HG02588 (cell line): ENCODE results near the gene DENND6B.

Source experiments
- ATAC-seq: cut with Tn5 transposase; IDR thresholded peaks from one replicate; pipeline ENCODE4 v1.9.1; 2021; ENCODE audit warnings: mild to moderate bottlenecking, moderate library complexity; ENCODE audit not compliant: unreplicated experiment

The DENND6B gene

GRCh38 chr22:50289942-50290630 lies 36.7 kb downstream of the DENND6B start:
- no peak for ATAC-seq

GRCh38 chr22:50289151-50289941 lies 37.5 kb downstream of the DENND6B start:
- ATAC-seq, result no peak

GRCh38 chr22:50287731-50288130 lies 39.1 kb downstream of the DENND6B start:
- ATAC-seq, result no peak

GRCh38 chr22:50286701-50287318 lies 40.0 kb downstream of the DENND6B start:
- no peak for ATAC-seq

GRCh38 chr22:50286275-50286674 lies 40.5 kb downstream of the DENND6B start:
- ATAC-seq, result no peak

- ATAC-seq, result no peak
These were observed 41.1 kb downstream of the DENND6B start for GRCh38 chr22:50285568-50286229.

GRCh38 chr22:50284479-50284878 lies 42.3 kb downstream of the DENND6B start:
- ATAC-seq, result no peak

GRCh38 chr22:50283821-50284220 lies 43.0 kb downstream of the DENND6B start:
- no peak for ATAC-seq

- ATAC-seq, result no peak
These were observed 44.3 kb downstream of the DENND6B start for GRCh38 chr22:50282361-50283155.

GRCh38 chr22:50281957-50282356 lies 44.9 kb downstream of the DENND6B start:
- ATAC-seq, result no peak

- no peak for ATAC-seq
These were observed 45.4 kb downstream of the DENND6B start for GRCh38 chr22:50281384-50281760.

- no peak for ATAC-seq
These were observed 46.0 kb downstream of the DENND6B start for GRCh38 chr22:50280708-50281383.

GRCh38 chr22:50280022-50280707 lies 46.6 kb downstream of the DENND6B start:
- no peak for ATAC-seq

- ATAC-seq, result no peak
These were observed 47.7 kb downstream of the DENND6B start for GRCh38 chr22:50278956-50279619.

- ATAC-seq, result no peak
These were observed 48.4 kb downstream of the DENND6B start for GRCh38 chr22:50278461-50278860.

- ATAC-seq, result no peak
These were observed 49.1 kb downstream of the DENND6B start for GRCh38 chr22:50277761-50278160.

GRCh38 chr22:50276143-50276542 lies 50.7 kb downstream of the DENND6B start:
- ATAC-seq, result peak; percentile 61

- ATAC-seq, result no peak
These were observed 51.4 kb downstream of the DENND6B start for GRCh38 chr22:50275181-50276055.
